HEK293T (cell line): ENCODE results near the gene CDC45.

ENCODE experiments used
- CTCF ChIA-PET: fragments of 350-600 bp; formaldehyde crosslinking; extraction: SDS; loops from one replicate; lab custom pipeline; 2021; ENCODE audit warnings: antibody characterized with exemption, inconsistent platforms; lab: Yijun Ruan, JAX
- POLR2A ChIA-PET: fragments of 350-600 bp; formaldehyde crosslinking; extraction: SDS; loops from one replicate; lab custom pipeline; 2020; ENCODE audit warnings: antibody characterized with exemption, inconsistent platforms; lab: Yijun Ruan, JAX
- DNase-seq: peaks from one replicate; pipeline ENCODE4 v3.0.0; 2012; ENCODE audit warnings: mixed read lengths; ENCODE audit errors: extremely low spot score
- ARNT ChIP-seq: fragments of 450-650 bp; IDR thresholded peaks from 2 replicates; pipeline ENCODE4 v1.6.1; 2017; ENCODE audit warnings: mild to moderate bottlenecking
- BHLHE40 ChIP-seq: fragments of 450-650 bp; IDR thresholded peaks from 2 replicates; pipeline ENCODE4 v1.6.1; 2016; ENCODE audit warnings: mild to moderate bottlenecking, moderate library complexity, borderline replicate concordance
- CTBP1 ChIP-seq: fragments of 450-650 bp; IDR thresholded peaks from 2 replicates; pipeline ENCODE4 v1.6.1; 2016; ENCODE audit warnings: borderline replicate concordance
- ELF4 ChIP-seq: fragments of 450-650 bp; IDR thresholded peaks from 2 replicates; pipeline ENCODE4 v1.6.1; 2017; ENCODE audit warnings: antibody characterized with exemption
- FOXA1 ChIP-seq: fragments of 450-650 bp; IDR thresholded peaks from 2 replicates; pipeline ENCODE4 v1.6.1; 2016; ENCODE audit warnings: mild to moderate bottlenecking
- FOXK2 ChIP-seq: fragments of 450-650 bp; IDR thresholded peaks from 2 replicates; pipeline ENCODE4 v1.6.1; 2016; ENCODE audit warnings: mild to moderate bottlenecking
- FOXM1 ChIP-seq: fragments of 450-650 bp; IDR thresholded peaks from 2 replicates; pipeline ENCODE4 v1.6.1; 2017; ENCODE audit warnings: mild to moderate bottlenecking, borderline replicate concordance
- HDGF ChIP-seq: fragments of 450-650 bp; IDR thresholded peaks from 2 replicates; pipeline ENCODE4 v1.6.1; 2017; ENCODE audit warnings: antibody characterized with exemption, borderline replicate concordance
- L3MBTL2 ChIP-seq: fragments of 450-650 bp; conservative IDR thresholded peaks from 2 replicates; pipeline ENCODE4 v1.6.1; 2016; ENCODE audit warnings: mild to moderate bottlenecking
- LEF1 ChIP-seq: fragments of 450-650 bp; IDR thresholded peaks from 2 replicates; pipeline ENCODE4 v1.6.1; 2017; ENCODE audit warnings: mild to moderate bottlenecking, borderline replicate concordance
- NFRKB ChIP-seq: fragments of 450-650 bp; IDR thresholded peaks from 2 replicates; pipeline ENCODE4 v1.6.1; 2016; ENCODE audit warnings: mild to moderate bottlenecking, moderate library complexity
- PKNOX1 ChIP-seq: fragments of 450-650 bp; IDR thresholded peaks from 2 replicates; pipeline ENCODE4 v1.6.1; 2016
- SP1 ChIP-seq: fragments of 450-650 bp; IDR thresholded peaks from 2 replicates; pipeline ENCODE4 v1.6.1; 2017
- SUZ12 ChIP-seq: fragments of 450-650 bp; IDR thresholded peaks from 2 replicates; pipeline ENCODE4 v1.6.1; 2016; ENCODE audit warnings: mild to moderate bottlenecking
- TARDBP ChIP-seq: fragments of 450-650 bp; IDR thresholded peaks from 2 replicates; pipeline ENCODE4 v1.6.1; 2016
- ZNF384 ChIP-seq: fragments of 450-650 bp; IDR thresholded peaks from 2 replicates; pipeline ENCODE4 v1.6.1; 2016

CDC45 gene

GRCh38 chr22:19501897-19502447 is 22.3 kb downstream of the CDC45 start:
- TF ChIP-seq ZNF384 (no peak), HDGF (no peak)
- ChIA-PET POLR2A (interaction anchor here (0.6 to 1.2 kb wide), 3 partner anchors 13 to 14 kb away, joined by 4 read pairs; no protein-coding TSS in a partner anchor), CTCF (no interaction called here)
- DNase-seq, result no peak

- POLR2A ChIA-PET, result interaction anchor here (1.2 kb wide), 1 partner anchor 12 kb away, joined by 4 read pairs; no protein-coding TSS in a partner anchor
- TF ChIP-seq L3MBTL2, result no peak
- TF ChIP-seq SUZ12, result no peak
- TF ChIP-seq FOXK2, result no peak
- TF ChIP-seq ZNF384, result no peak
- no peak for TF ChIP-seq NFRKB
- no peak for TF ChIP-seq SP1
- no peak for TF ChIP-seq LEF1
- TF ChIP-seq ELF4, result no peak
- no peak for TF ChIP-seq HDGF
- TF ChIP-seq FOXA1, result no peak
- TF ChIP-seq FOXM1, result no peak
- no peak for TF ChIP-seq PKNOX1
- TF ChIP-seq TARDBP, result no peak
- TF ChIP-seq BHLHE40, result no peak
- TF ChIP-seq ARNT, result no peak
- TF ChIP-seq CTBP1, result no peak
- CTCF ChIA-PET, result no interaction called here
- no peak for DNase-seq
Measured at GRCh38 chr22:19503367-19503766, 23.6 kb downstream of the CDC45 start.

- DNase-seq, result no peak
Measured at GRCh38 chr22:19503869-19504268, 24.1 kb downstream of the CDC45 start.

GRCh38 chr22:19504900-19505734 is 25.4 kb downstream of the CDC45 start:
- CTCF ChIA-PET, result interaction anchor here (0.6 to 1.0 kb wide), 2 partner anchors 26 to 506 kb away, joined by 3 to 4 read pairs; partner anchors contain the start of genes CDC45 and UFD1
- DNase-seq, result peak; percentile 6
- POLR2A ChIA-PET, result interaction anchor here (1.0 to 1.4 kb wide), 2 partner anchors 8 to 26 kb away, joined by 3 to 4 read pairs; partner anchors contain the start of gene CDC45
- TF ChIP-seq SP1, result no peak
- TF ChIP-seq L3MBTL2, result no peak

More at GRCh38 chr22:19503869-19504268, 24.1 kb downstream of the CDC45 start:
- TF ChIP-seq ELF4 (no peak), NFRKB (no peak), SUZ12 (no peak), LEF1 (no peak), ZNF384 (no peak), TARDBP (no peak), SP1 (no peak), FOXA1 (no peak), PKNOX1 (no peak), BHLHE40 (no peak), L3MBTL2 (no peak), FOXM1 (no peak), HDGF (no peak), CTBP1 (no peak)
- CTCF ChIA-PET, result interaction anchor here (1.0 kb wide), 1 partner anchor 25 kb away, joined by 3 read pairs; the partner anchor contains the start of genes CDC45 and UFD1
- POLR2A ChIA-PET, result no interaction called here

GRCh38 chr22:19505735-19506126 is 26.0 kb downstream of the CDC45 start:
- TF ChIP-seq TARDBP (no peak), SP1 (no peak), L3MBTL2 (no peak), SUZ12 (no peak), FOXK2 (no peak), CTBP1 (no peak), FOXA1 (no peak), FOXM1 (no peak), ZNF384 (no peak), PKNOX1 (no peak), NFRKB (no peak), ARNT (no peak), LEF1 (no peak)
- ChIA-PET CTCF (no interaction called here), POLR2A (interaction anchor here (1.4 kb wide), 1 partner anchor 26 kb away, joined by 4 read pairs; the partner anchor contains the start of gene CDC45)
- no peak for DNase-seq

- DNase-seq, result no peak
- CTCF ChIA-PET, result no interaction called here
- POLR2A ChIA-PET, result no interaction called here
- TF ChIP-seq TARDBP, result no peak
- no peak for TF ChIP-seq HDGF
- TF ChIP-seq FOXM1, result no peak
- TF ChIP-seq CTBP1, result no peak
- TF ChIP-seq NFRKB, result no peak
- TF ChIP-seq SUZ12, result no peak
- no peak for TF ChIP-seq L3MBTL2
- no peak for TF ChIP-seq SP1
- TF ChIP-seq ELF4, result no peak
- TF ChIP-seq FOXA1, result no peak
- no peak for TF ChIP-seq BHLHE40
- TF ChIP-seq PKNOX1, result no peak
- TF ChIP-seq LEF1, result no peak
- TF ChIP-seq ARNT, result no peak
- no peak for TF ChIP-seq ZNF384
- no peak for TF ChIP-seq FOXK2
Measured at GRCh38 chr22:19506212-19506611, 26.5 kb downstream of the CDC45 start.
